Fibroblast of lung (primary cell): ENCODE results near the gene SPTA1. TPM values are rescaled to one million over a fixed set of nuclear protein-coding genes. Genes with fewer than 3 reads are reported as not detected.

Experiments
- DNase-seq, 2 donors: peaks; one replicate each; pipeline versions ENCODE4 v3.0.0 to v3.0.0-alpha.2; 2010; ENCODE audit warnings: low read depth in 2 of 2
- H2AFZ ChIP-seq: 2 replicates; pipeline ENCODE4 v1.5.1; 2012; ENCODE audit warnings: low read length, control low read depth, inconsistent platforms
- H3K27ac ChIP-seq: 2 replicates; pipeline ENCODE4 v1.5.1; 2011; ENCODE audit warnings: low read length, control low read depth; ENCODE audit not compliant: insufficient read depth
- H3K27me3 ChIP-seq: 2 replicates; pipeline ENCODE4 v1.5.1; 2011; ENCODE audit warnings: mild to moderate bottlenecking, low read length; ENCODE audit not compliant: control insufficient read depth, insufficient read depth
- H3K36me3 ChIP-seq: 2 replicates; pipeline ENCODE4 v1.5.1; 2011; ENCODE audit warnings: low read length; ENCODE audit not compliant: control insufficient read depth, insufficient read depth
- H3K4me1 ChIP-seq: 2 replicates; pipeline ENCODE4 v1.5.1; 2011; ENCODE audit warnings: low read length; ENCODE audit not compliant: control insufficient read depth, insufficient read depth; ENCODE audit errors: extremely low read depth
- H3K4me2 ChIP-seq: 2 replicates; pipeline ENCODE4 v1.5.1; 2011; ENCODE audit warnings: low read length, control low read depth; ENCODE audit not compliant: insufficient read depth; ENCODE audit errors: extremely low read depth
- H3K4me3 ChIP-seq, 4 experiments: fragments of 200-600 bp in 1 of 4; sonication (generic) in 1 of 4; replicated peaks in 1 of 4; 2 replicates each; pipeline ENCODE4 v1.5.1; 2011 to 2016; ENCODE audit warnings: low read length in 4 of 4, low read depth in 3 of 4, mild to moderate bottlenecking in 3 of 4, control low read depth in 2 of 4, inconsistent platforms in 1 of 4, mixed read lengths in 1 of 4; ENCODE audit not compliant: insufficient read depth in 1 of 4; ENCODE audit errors: control extremely low read depth in 1 of 4
- H3K79me2 ChIP-seq: 2 replicates; pipeline ENCODE4 v1.5.1; 2012; ENCODE audit warnings: mild to moderate bottlenecking, low read length, inconsistent platforms; ENCODE audit not compliant: control insufficient read depth, insufficient read depth
- H3K9ac ChIP-seq: 2 replicates; pipeline ENCODE4 v1.5.1; 2011; ENCODE audit warnings: mild to moderate bottlenecking, low read length, control low read depth; ENCODE audit not compliant: insufficient read depth
- H3K9me3 ChIP-seq: 2 replicates; pipeline ENCODE4 v1.5.1; 2012; ENCODE audit warnings: low read depth, low read length; ENCODE audit not compliant: control insufficient read depth, insufficient read depth
- H4K20me1 ChIP-seq: 2 replicates; pipeline ENCODE4 v1.5.1; 2011; ENCODE audit warnings: low read length; ENCODE audit not compliant: control insufficient read depth, insufficient read depth; ENCODE audit errors: extremely low read depth
- CTCF ChIP-seq, 2 donors: IDR thresholded peaks in 1 of 2; conservative IDR thresholded peaks in 1 of 2; 1 replicate in 1 of 2; 2 replicates in 1 of 2; pipeline ENCODE4 v1.5.1; 2011 to 2012; ENCODE audit warnings: low read length in 2 of 2, control low read depth in 1 of 2, inconsistent platforms in 1 of 2, low read depth in 1 of 2, mild to moderate bottlenecking in 1 of 2
- EZH2 ChIP-seq: IDR thresholded peaks from 2 replicates; pipeline ENCODE4 v1.5.1; 2012; ENCODE audit warnings: low read length, control low read depth, mild to moderate bottlenecking; ENCODE audit errors: missing control alignments
- polyA plus RNA-seq, 2 donors: library from polyadenylated mRNA; depleted of rRNA in 1 of 2; stranded (reverse) in 1 of 2; unstranded in 1 of 2; fragments of >200 nt; gene quantifications; 2 replicates each; pipeline ENCODE4 v1.2.1, GENCODE V29; 2011 to 2012; ENCODE audit warnings: missing spikeins in 1 of 2
- total RNA-seq: library from RNA; depleted of rRNA; stranded (reverse); fragments of >200 nt; gene quantifications from 2 replicates; pipeline ENCODE4 v1.2.1, GENCODE V29; 2014

The SPTA1 gene
- total and polyA plus RNA-seq, 2 donors (not counting 1 experiment from before 2014, with no cell fraction given): 0.07 to 0.17 TPM

- Histone ChIP-seq H3K9me3 (no peaks in the 10 kb centered on the region), H3K27me3 (no peaks in the 10 kb centered on the region), H3K36me3 (no peaks in the 10 kb centered on the region), H3K4me2 (no peak overlapping the region), H2AFZ (no peak overlapping the region), H3K79me2 (no peaks in the 10 kb centered on the region), H3K4me1 (no peaks in the 10 kb centered on the region), H4K20me1 (no peaks in the 10 kb centered on the region), H3K27ac (no peak overlapping the region), H3K4me3 (no peak overlapping the region), H3K9ac (no peak overlapping the region)
- TF ChIP-seq CTCF (conservative IDR thresholded peaks at IDR 0.05 in 1 of 2, IDR thresholded peaks at IDR 0.05 in 1 of 2; ENCODE audit: low read depth in 1 of 2, low read length in 2 of 2): no peak
- DNase-seq: no peak
Observed at GRCh38 chr1:158731707-158732106, 45.2 kb upstream of the SPTA1 start.

GRCh38 chr1:158730453-158730852 lies 43.9 kb upstream of the SPTA1 start:
- Histone ChIP-seq H3K27ac (no peak overlapping the region), H3K4me2 (no peak overlapping the region), H2AFZ (no peak overlapping the region), H3K9ac (no peak overlapping the region), H3K79me2 (no peaks in the 10 kb centered on the region), H3K4me1 (no peaks in the 10 kb centered on the region), H3K4me3 (no peak overlapping the region), H4K20me1 (no peaks in the 10 kb centered on the region), H3K27me3 (no peaks in the 10 kb centered on the region), H3K9me3 (no peaks in the 10 kb centered on the region), H3K36me3 (no peaks in the 10 kb centered on the region)
- no peak for DNase-seq
- no peak for TF ChIP-seq CTCF (conservative IDR thresholded peaks at IDR 0.05 in 1 of 2, IDR thresholded peaks at IDR 0.05 in 1 of 2; ENCODE audit: low read depth in 1 of 2, low read length in 2 of 2)
- no peak for TF ChIP-seq EZH2

GRCh38 chr1:158728510-158729225 lies 42.2 kb upstream of the SPTA1 start:
- Histone ChIP-seq H3K27me3 (no peaks in the 10 kb centered on the region), H2AFZ (no peak overlapping the region), H3K79me2 (no peaks in the 10 kb centered on the region), H3K9me3 (no peaks in the 10 kb centered on the region), H3K36me3 (no peaks in the 10 kb centered on the region), H3K4me1 (no peaks in the 10 kb centered on the region), H3K4me3 (no peak overlapping the region), H3K9ac (no peak overlapping the region), H3K27ac (no peak overlapping the region), H4K20me1 (no peaks in the 10 kb centered on the region), H3K4me2 (no peak overlapping the region)
- TF ChIP-seq EZH2 (no peak), CTCF (conservative IDR thresholded peaks at IDR 0.05 in 1 of 2, IDR thresholded peaks at IDR 0.05 in 1 of 2; ENCODE audit: low read depth in 1 of 2, low read length in 2 of 2) (no peak)
- DNase-seq: no peak
